ENCODE data around the gene ZNF598. TPM values are rescaled to one million over a fixed set of nuclear protein-coding genes. Genes with fewer than 3 reads are reported as not detected.

Gene ZNF598
- total RNA-seq, 6 donors from 2014 or later: 20.1 to 62.8 (median 41.7) TPM

- Histone ChIP-seq H3K27me3 (no peaks in the 10 kb centered on the region), H3K27ac (peak overlapping the region in 1 of 4 donors; percentile 11), H3K9me3 (no peaks in the 10 kb centered on the region), H3K4me3 (no peak overlapping the region), H3K36me3 (peaks cover 8 to 84% (median 69%) of the 10 kb centered on the region in 4 donors), H3K4me1 (no peaks in the 10 kb centered on the region)
- ATAC-seq (ENCODE audit: low FRiP score in 2 of 2) (no peak), DNase-seq (peak in 1 of 2 donors; percentile 68)
- 80 to 94% methylated on average over 1 to 13 of the region's 19 CpGs for WGBS, 2 donors
- no peak for TF ChIP-seq POLR2AphosphoS5 (IDR thresholded peaks at IDR 0.05)
- peak in 3 of 6 experiments; percentile 11 to 29 (median 19) for TF ChIP-seq CTCF (IDR thresholded peaks at IDR 0.05)
- TF ChIP-seq EP300 (IDR thresholded peaks at IDR 0.05): no peak
These were observed 47.2 kb upstream of the ZNF598 start for GRCh38 chr16:2056681-2057407.

- DNase-seq (peak; percentile 50 to 66), ATAC-seq (ENCODE audit: low FRiP score in 2 of 2) (peak; percentile 3 to 11)
- Histone ChIP-seq H3K4me1 (no peaks in the 10 kb centered on the region), H3K27ac (no peak overlapping the region), H3K4me3 (no peak overlapping the region), H3K36me3 (peaks cover 13 to 83% (median 67%) of the 10 kb centered on the region in 4 donors), H3K27me3 (no peaks in the 10 kb centered on the region), H3K9me3 (no peaks in the 10 kb centered on the region)
- no peak for TF ChIP-seq EP300 (IDR thresholded peaks at IDR 0.05)
- TF ChIP-seq CTCF (IDR thresholded peaks at IDR 0.05): peak in 5 of 6 experiments; percentile 21 to 73 (median 48)
- no peak for TF ChIP-seq POLR2AphosphoS5 (IDR thresholded peaks at IDR 0.05)
- no peak for TF ChIP-seq POLR2A (IDR thresholded peaks at IDR 0.05)
- 49 to 70% methylated on average over 6 to 12 of the region's 15 CpGs for WGBS, 2 donors
These were observed 46.5 kb upstream of the ZNF598 start for GRCh38 chr16:2056077-2056476.

- no peak overlapping the region for H3K4me3 ChIP-seq
- H3K9me3 ChIP-seq: no peaks in the 10 kb centered on the region
- peaks cover 13 to 80% (median 59%) of the 10 kb centered on the region in 4 donors for H3K36me3 ChIP-seq
- ATAC-seq (ENCODE audit: low FRiP score in 2 of 2) (no peak), DNase-seq (peak; percentile 58 to 76)
- H3K27me3 ChIP-seq: no peaks in the 10 kb centered on the region
- H3K27ac ChIP-seq: no peak overlapping the region
- no peak for TF ChIP-seq CTCF (IDR thresholded peaks at IDR 0.05)
- no peaks in the 10 kb centered on the region for H3K4me1 ChIP-seq
- WGBS, 2 donors: 81 to 89% methylated on average over 21 to 25 of the region's 29 CpGs
These were observed 45.1 kb upstream of the ZNF598 start for GRCh38 chr16:2054543-2055245.

- peaks cover 13 to 78% (median 54%) of the 10 kb centered on the region in 4 donors for H3K36me3 ChIP-seq
- H3K27ac ChIP-seq: no peak overlapping the region
- no peaks in the 10 kb centered on the region for H3K27me3 ChIP-seq
- DNase-seq (peak in 1 of 2 donors; percentile 65), ATAC-seq (ENCODE audit: low FRiP score in 2 of 2) (peak in 1 of 2 donors; percentile 18)
- TF ChIP-seq POLR2AphosphoS5 (IDR thresholded peaks at IDR 0.05): no peak
- TF ChIP-seq CTCF (IDR thresholded peaks at IDR 0.05): no peak
- no peak for TF ChIP-seq POLR2A (IDR thresholded peaks at IDR 0.05)
- no peak for TF ChIP-seq EP300 (IDR thresholded peaks at IDR 0.05)
- peaks cover 1 to 6% (median 2%) of the 10 kb centered on the region in 4 donors for H3K4me1 ChIP-seq
- H3K9me3 ChIP-seq: no peaks in the 10 kb centered on the region
- H3K4me3 ChIP-seq: no peak overlapping the region
- WGBS, 2 donors: 97 to 99% methylated on average over 6 to 17 of the region's 17 CpGs
These were observed 44.3 kb upstream of the ZNF598 start for GRCh38 chr16:2053897-2054296.

All from upper lobe of left lung (tissue), 6 donors.